SHP77 treated with DMSO at 0.1 percent for 48 hours (cell line): ENCODE results near the gene CGB1.
"Not testable (repeated sequence)": the region's sequence is repeated elsewhere in the genome, so short reads cannot be mapped to it uniquely, and the experiment has no call there.

Experiments used
- DNase-seq: peaks from one replicate; lab custom pipeline; 2025; lab: John Stamatoyannopoulos, UW

Gene CGB1

DNA sequence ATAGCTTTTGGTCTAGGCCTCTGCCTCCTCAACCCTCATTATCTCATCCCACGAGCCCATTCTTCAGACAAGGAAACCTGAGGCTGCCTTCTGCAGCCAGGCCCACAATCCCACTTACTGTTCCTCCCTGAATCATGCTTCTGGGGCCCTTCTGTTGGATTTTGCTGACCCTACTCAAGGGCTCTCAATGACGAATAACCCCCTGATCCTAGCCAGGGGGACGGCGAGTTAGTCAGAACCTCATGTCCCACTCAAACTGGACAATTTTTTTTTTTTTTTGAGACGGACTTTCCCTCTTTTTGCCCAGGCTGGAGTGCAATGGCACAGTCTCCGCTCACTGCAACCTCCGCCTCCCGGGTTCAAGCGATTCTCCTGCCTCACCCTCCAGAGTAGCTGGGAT is 14.6 kb downstream of the CGB1 start:
- DNase-seq = no peak

DNA sequence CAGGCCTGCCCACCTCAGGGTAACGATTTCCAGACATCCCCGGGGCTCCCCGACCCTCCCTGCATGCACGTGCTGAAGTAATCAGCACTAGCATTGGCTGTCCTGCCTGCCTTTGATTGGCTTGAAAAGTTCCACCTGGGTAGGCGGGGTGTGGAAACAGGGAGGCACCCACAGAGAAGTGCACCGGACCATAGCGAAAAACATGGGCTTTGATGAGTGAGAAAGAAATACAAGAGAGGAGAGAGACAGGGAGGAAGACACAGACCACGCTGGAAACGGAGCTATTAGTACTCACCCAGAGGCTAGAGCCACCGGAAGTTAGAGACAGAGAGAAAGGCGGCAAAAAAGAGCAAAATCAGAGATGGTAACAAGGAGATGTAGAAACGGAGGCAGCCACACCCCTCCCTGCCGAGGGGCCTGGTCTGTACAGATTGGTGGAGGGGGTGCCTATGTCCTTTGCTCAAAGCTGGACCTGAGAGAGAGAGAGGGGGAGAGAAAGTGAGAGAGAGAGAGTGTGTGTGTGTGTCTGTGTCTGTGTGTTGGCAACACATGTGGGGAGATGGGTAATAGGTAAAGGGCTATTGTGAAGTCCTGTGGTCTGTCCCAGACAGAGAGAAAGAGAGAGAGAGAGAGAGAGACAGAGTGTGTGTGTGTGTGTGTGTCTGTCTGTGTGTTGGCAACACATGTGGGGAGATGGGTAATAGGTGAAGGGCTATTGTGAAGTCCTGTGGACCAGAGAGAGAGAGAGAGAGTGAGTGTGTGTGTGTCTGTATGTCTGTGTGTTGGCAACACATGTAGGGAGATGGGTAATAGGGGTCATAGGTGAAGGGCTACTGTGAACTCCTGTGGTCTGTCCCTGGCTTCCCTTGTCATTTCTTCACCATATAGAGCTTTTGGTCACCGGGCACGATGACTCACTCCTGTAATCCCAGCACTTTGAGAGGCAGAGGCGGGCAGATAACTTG is 15.5 kb downstream of the CGB1 start:
- no peak for DNase-seq

DNA sequence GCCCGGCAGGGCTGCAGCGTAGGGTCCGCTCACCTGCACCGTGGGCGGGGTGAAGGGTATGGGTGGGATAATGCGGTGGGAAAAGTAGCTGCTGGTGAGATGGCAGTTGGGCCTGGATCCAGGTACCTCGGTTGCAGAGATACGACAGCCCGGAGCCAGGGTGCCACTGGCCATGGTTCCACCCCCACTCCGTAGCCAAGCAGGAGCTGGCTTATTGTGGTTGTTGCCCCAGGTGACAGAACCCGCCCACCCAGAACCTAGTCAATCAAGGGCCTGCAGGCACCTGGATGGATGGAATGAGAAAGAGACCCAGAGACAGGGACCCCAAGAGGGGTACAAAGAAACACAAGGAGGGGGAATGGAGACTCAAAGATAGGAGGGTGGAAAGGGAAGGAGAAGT is 16.4 kb downstream of the CGB1 start:
- no peak for DNase-seq

GRCh38 chr19:49019242-49019932 is 17.3 kb downstream of the CGB1 start:
- peak; percentile 31 for DNase-seq

GRCh38 chr19:49018388-49019241 is 18.1 kb downstream of the CGB1 start:
- not testable (repeated sequence) for DNase-seq

- peak; percentile 50 for DNase-seq
Measured at GRCh38 chr19:49017666-49018351, 18.9 kb downstream of the CGB1 start.

- DNase-seq = no peak
Measured at GRCh38 chr19:49017041-49017665, 19.5 kb downstream of the CGB1 start, which contains the start of gene LHB. LHB (minus strand) TSS chr19:49017091; CDS start chr19:49017081, 10 bp downstream.

DNA sequence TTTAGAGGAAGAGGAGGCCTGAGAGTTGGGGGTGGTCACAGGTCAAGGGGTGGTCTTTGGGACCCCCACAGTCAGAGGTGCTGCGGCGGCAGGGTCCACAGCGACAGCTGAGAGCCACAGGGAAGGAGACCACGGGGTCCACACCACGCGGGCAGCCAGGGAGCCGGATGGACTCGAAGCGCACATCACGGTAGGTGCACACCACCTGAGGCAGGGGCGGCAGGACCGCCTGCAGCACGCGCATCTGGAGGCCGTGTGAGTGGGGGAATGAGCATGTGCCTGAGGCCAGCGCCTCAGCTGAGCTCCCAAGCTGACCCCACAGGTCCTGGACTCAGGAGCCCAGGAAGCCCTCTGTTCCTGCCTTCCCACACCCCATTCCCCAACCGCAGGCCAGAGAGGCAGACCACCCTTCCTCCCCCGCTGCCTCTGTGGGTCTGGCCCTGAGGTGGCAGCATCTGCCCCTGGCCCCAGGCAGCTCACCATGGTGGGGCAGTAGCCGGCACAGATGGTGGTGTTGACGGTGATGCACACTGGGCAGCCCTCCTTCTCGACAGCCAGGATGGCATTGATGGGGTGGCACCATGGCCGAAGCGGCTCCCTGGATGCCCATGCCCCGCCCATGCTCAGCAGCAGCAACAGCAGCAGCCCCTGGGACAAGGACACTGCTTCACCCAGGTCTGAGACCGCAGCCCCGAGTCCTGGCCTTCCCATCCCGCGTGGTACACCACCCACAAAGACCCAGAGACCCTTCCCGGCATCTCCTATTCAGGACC is 20.4 kb downstream of the CGB1 start:
- no peak for DNase-seq

GRCh38 chr19:49014870-49015255 is 21.8 kb downstream of the CGB1 start:
- DNase-seq = no peak

DNA sequence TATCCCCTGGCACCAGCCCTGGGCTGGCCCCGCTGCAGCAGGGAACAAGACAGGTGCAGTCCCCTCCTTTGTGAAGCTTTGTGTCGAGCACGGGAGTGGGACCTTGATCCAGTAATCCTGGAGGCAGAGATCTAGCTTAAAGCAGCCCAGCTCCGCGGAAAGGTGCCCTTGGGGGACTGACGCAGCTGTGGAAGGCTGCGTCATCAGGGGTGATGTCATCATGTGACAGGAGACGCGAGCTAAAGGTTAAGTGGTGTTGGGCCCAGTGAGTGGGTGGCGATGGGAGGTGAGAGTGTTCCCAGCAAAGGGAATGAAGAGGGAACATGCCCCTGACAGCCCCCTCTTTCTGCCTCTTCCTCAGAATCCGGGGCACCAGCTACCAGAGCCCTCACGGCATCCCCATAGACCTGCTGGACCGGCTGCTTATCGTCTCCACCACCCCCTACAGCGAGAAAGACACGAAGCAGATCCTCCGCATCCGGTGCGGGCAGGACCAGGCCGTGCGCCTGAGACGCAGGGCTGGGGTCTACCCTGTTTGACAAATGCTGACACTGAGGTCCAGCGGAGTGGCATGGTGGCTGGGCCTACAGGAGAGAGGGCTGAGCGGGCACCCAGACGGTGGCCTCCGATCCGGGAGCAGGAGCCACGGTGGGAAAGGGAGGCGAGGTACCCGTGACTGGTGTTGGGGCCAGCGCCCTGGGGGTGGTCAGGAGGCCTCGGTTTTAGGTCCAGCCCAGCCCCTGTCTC is 22.4 kb downstream of the CGB1 start:
- DNase-seq = peak; percentile 18

DNA sequence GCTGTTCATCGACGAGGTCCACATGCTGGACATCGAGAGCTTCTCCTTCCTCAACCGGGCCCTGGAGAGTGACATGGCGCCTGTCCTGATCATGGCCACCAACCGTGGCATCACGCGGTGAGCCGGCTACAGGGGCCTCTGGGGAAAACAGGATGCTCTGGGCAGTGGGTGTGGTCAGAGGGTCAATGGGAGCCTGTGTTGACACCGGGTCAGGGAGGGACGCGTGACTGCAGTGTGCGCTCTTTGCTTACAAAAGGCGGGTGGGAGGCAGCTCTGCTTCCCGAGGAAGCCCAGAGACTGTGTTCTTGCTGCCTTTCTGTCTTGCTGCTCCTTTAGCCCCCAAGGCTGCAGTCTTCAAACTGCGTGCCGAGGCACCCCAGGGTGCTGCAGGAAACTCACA is 25.5 kb downstream of the CGB1 start:
- DNase-seq = no peak

GRCh38 chr19:49010453-49010852 is 26.2 kb downstream of the CGB1 start:
- no peak for DNase-seq

- no peak for DNase-seq
Measured at GRCh38 chr19:49009828-49010227, 26.9 kb downstream of the CGB1 start.

DNA sequence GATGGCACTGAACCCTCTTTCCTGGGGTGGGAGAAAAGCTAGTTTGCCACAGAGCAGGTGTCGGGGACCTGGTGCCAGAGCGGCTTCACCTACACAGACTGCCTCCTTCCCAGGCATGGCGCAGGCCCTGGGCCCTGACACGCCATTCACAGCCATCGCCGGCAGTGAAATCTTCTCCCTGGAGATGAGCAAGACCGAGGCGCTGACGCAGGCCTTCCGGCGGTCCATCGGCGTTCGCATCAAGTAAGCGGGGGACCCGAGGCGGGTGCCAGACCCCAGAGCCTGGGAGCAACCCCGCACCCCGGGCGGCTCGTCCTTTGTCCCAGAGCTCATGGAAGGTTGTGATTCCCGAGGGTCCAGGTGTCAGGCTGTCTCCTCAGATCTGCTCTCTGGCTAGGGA is 29.8 kb downstream of the CGB1 start:
- no peak for DNase-seq

- DNase-seq = no peak
Measured at GRCh38 chr19:49004964-49005614, 31.6 kb downstream of the CGB1 start.

- no peak for DNase-seq
Measured at GRCh38 chr19:49004133-49004532, 32.6 kb downstream of the CGB1 start.

DNA sequence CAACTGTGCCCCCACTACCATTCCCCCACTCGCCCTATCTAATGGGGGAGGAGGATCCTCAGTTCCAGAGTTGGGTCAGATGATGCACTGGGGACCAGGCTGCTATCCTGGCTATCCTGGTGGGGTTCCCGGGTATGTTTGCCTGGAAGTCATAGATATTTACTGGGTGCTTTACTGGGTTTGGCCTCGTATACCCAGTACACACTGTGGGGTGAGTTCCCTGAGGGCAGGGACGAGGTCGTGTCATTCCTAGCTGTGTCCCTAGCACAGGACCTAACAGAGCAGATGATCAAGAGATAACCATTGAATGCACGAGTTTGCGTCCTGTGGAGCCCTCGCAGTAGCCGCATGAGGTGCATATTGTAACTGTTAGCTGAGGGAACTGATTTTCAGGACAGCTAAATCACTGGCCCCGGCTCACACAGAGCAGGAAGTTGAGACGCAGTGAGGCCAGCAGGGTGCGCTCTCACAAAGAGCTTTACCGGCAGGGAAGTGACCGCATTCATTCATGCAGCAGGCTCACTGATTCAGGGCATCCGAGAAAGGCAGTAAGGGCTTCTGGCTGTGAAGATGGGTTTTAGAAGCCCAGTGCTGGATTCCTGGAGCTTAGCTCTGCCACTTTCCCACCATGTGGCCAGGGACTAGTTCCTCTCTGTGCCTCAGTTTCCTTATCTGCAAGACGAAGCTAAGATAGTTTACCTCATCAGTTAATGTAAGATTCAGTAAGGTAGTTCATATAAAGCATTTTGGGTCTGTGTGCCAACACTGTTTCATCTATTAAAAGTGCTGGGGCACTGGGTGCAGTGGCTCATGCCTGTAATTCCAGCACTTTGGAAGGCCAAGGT is 37.0 kb downstream of the CGB1 start:
- DNase-seq = peak; percentile 28

DNA sequence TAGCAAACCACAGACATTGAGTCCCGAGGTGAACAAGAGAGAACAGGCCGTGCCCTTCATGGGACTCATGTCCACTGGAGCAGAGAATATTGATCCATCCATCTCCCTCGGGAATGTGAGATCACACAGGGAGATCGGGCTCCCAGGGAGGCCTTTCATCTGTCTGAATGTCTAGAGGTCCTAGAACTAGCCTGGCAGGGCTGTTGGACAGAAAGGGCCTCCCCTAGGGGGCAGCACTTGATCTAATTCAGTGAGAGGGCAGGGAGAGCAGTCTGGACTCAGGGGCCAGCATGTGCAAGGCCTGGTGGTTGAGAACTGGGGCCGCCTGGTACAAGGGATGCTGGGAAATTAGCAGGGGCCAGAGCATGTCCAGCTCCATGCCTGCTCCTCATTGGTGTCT is 38.7 kb downstream of the CGB1 start:
- DNase-seq = peak; percentile 30
